SK-N-MC (cell line): ENCODE results near the gene SULT1A2.
"Not testable (repeated sequence)": the region's sequence is repeated elsewhere in the genome, so short reads cannot be mapped to it uniquely, and the experiment has no call there.

Experiments
- DNase-seq: peaks from one replicate; pipeline ENCODE4 v3.0.0-alpha.2; 2011; ENCODE audit warnings: low read depth, low spot score
- H3K27ac ChIP-seq: fragments of 200-600 bp; sonication (generic); 2 replicates; pipeline ENCODE4 v1.5.1; 2016; ENCODE audit warnings: mixed run types
- H3K36me3 ChIP-seq: fragments of 200-600 bp; sonication (generic); 2 replicates; pipeline ENCODE4 v1.6.1; 2017; ENCODE audit warnings: antibody characterized with exemption, low read length, mixed read lengths; ENCODE audit not compliant: insufficient read depth
- H3K4me3 ChIP-seq: fragments of 200-600 bp; sonication (generic); 2 replicates; pipeline ENCODE4 v1.5.1; 2016
- H3K9ac ChIP-seq: fragments of 200-600 bp; sonication (generic); 2 replicates; pipeline ENCODE4 v1.8.0; 2017; ENCODE audit warnings: mixed run types, mixed read lengths; ENCODE audit not compliant: insufficient read length
- H3K9me3 ChIP-seq: fragments of 200-600 bp; sonication (generic); 2 replicates; pipeline ENCODE4 v1.6.1; 2017; ENCODE audit warnings: low read depth, mild to moderate bottlenecking, antibody characterized with exemption, low read length, moderate library complexity, mixed read lengths
- EZH2 ChIP-seq: fragments of 200-600 bp; sonication (generic); IDR thresholded peaks from one replicate; pipeline ENCODE4 v1.6.1; 2017; ENCODE audit warnings: antibody characterized with exemption
- FOXP2 ChIP-seq: optimal IDR thresholded peaks from 2 replicates; pipeline ENCODE3; 2011; ENCODE audit warnings: mild to moderate bottlenecking, moderate library complexity; ENCODE audit not compliant: insufficient read depth; ENCODE audit errors: extremely low read length, control extremely low read depth
- POLR2AphosphoS5 ChIP-seq: IDR thresholded peaks from 2 replicates; pipeline ENCODE4 v1.6.1; 2012; ENCODE audit warnings: mild to moderate bottlenecking, low read depth, low read length, borderline replicate concordance

Gene SULT1A2

GRCh38 chr16:28603381-28604185 is 6.7 kb upstream of the SULT1A2 start:
- Histone ChIP-seq H3K4me3 (no peak overlapping the region), H3K27ac (no peak overlapping the region), H3K36me3 (no peaks in the 10 kb centered on the region), H3K9me3 (no peaks in the 10 kb centered on the region), H3K9ac (no peak overlapping the region)
- TF ChIP-seq POLR2AphosphoS5 (no peak), FOXP2 (no peak), EZH2 (no peak)
- no peak for DNase-seq

- Histone ChIP-seq H3K4me3 (no peak overlapping the region), H3K36me3 (no peaks in the 10 kb centered on the region), H3K27ac (no peak overlapping the region), H3K9me3 (no peaks in the 10 kb centered on the region), H3K9ac (no peak overlapping the region)
- TF ChIP-seq EZH2 (no peak), POLR2AphosphoS5 (no peak), FOXP2 (no peak)
- DNase-seq, result no peak
Observed at GRCh38 chr16:28602529-28602928, 5.7 kb upstream of the SULT1A2 start.

- not testable (repeated sequence) for H3K36me3 ChIP-seq, DNase-seq, H3K9ac ChIP-seq, H3K4me3 ChIP-seq, H3K9me3 ChIP-seq, H3K27ac ChIP-seq
Observed at GRCh38 chr16:28602062-28602461, 5.2 kb upstream of the SULT1A2 start.

- H3K27ac ChIP-seq, H3K9ac ChIP-seq, H3K36me3 ChIP-seq, H3K4me3 ChIP-seq, H3K9me3 ChIP-seq, DNase-seq: not testable (repeated sequence)
Observed at GRCh38 chr16:28601589-28601988, 4.7 kb upstream of the SULT1A2 start.

GRCh38 chr16:28600965-28601364 is 4.1 kb upstream of the SULT1A2 start:
- not testable (repeated sequence) for H3K36me3 ChIP-seq, H3K9ac ChIP-seq, H3K9me3 ChIP-seq, DNase-seq, H3K4me3 ChIP-seq, H3K27ac ChIP-seq

GRCh38 chr16:28599377-28600285 is 2.8 kb upstream of the SULT1A2 start:
- not testable (repeated sequence) for H3K4me3 ChIP-seq, H3K36me3 ChIP-seq, H3K9ac ChIP-seq, H3K27ac ChIP-seq, DNase-seq, H3K9me3 ChIP-seq

- H3K4me3 ChIP-seq, result no peak overlapping the region
- H3K27ac ChIP-seq, result no peak overlapping the region
- TF ChIP-seq EZH2 (no peak), FOXP2 (no peak), POLR2AphosphoS5 (no peak)
- DNase-seq, result no peak
- H3K9me3 ChIP-seq, result no peaks in the 10 kb centered on the region
- H3K36me3 ChIP-seq, result no peaks in the 10 kb centered on the region
- H3K9ac ChIP-seq, result no peak overlapping the region
Observed at GRCh38 chr16:28597692-28598261, 927 bp upstream of the SULT1A2 start.

GRCh38 chr16:28596115-28596630 is 677 bp downstream of the SULT1A2 start:
- no peak for TF ChIP-seq EZH2
- no peak for TF ChIP-seq FOXP2
- TF ChIP-seq POLR2AphosphoS5, result no peak
- no peak overlapping the region for H3K9ac ChIP-seq
- no peaks in the 10 kb centered on the region; the same call in 1 of the 2 replicates for H3K36me3 ChIP-seq
- no peaks in the 10 kb centered on the region for H3K9me3 ChIP-seq
- H3K4me3 ChIP-seq, result no peak overlapping the region
- no peak for DNase-seq
- no peak overlapping the region for H3K27ac ChIP-seq

- H3K36me3 ChIP-seq, H3K4me3 ChIP-seq, DNase-seq, H3K27ac ChIP-seq, H3K9ac ChIP-seq, H3K9me3 ChIP-seq: not testable (repeated sequence)
Observed at GRCh38 chr16:28595451-28595850, 1.4 kb downstream of the SULT1A2 start.
